HG03432 (cell line): ENCODE measurements around the gene ALX4.

Experiments used
- ATAC-seq: cut with Tn5 transposase; IDR thresholded peaks from one replicate; pipeline ENCODE4 v1.9.1; 2021; ENCODE audit warnings: mild to moderate bottlenecking, moderate library complexity; ENCODE audit not compliant: unreplicated experiment

ALX4 gene

GRCh38 chr11:44301564-44302271, 8.2 kb downstream of the ALX4 start:
- ATAC-seq = no peak

GRCh38 chr11:44300844-44301563, 8.9 kb downstream of the ALX4 start:
- ATAC-seq = no peak

GRCh38 chr11:44298862-44299261, 11.1 kb downstream of the ALX4 start:
- ATAC-seq = no peak

GRCh38 chr11:44290208-44290607, 19.7 kb downstream of the ALX4 start:
- ATAC-seq = no peak

- ATAC-seq = no peak
These were observed 21.8 kb downstream of the ALX4 start for GRCh38 chr11:44288133-44288526.

- ATAC-seq = no peak
These were observed 23.0 kb downstream of the ALX4 start for GRCh38 chr11:44286911-44287310.

- no peak for ATAC-seq
These were observed 23.6 kb downstream of the ALX4 start for GRCh38 chr11:44286268-44286880.

- ATAC-seq = no peak
These were observed 24.2 kb downstream of the ALX4 start for GRCh38 chr11:44285756-44286155.

- no peak for ATAC-seq
These were observed 27.3 kb downstream of the ALX4 start for GRCh38 chr11:44282620-44283019.

GRCh38 chr11:44281151-44281550, 28.8 kb downstream of the ALX4 start:
- no peak for ATAC-seq

GRCh38 chr11:44280257-44280656, 29.7 kb downstream of the ALX4 start:
- ATAC-seq = no peak

GRCh38 chr11:44279483-44279882, 30.5 kb downstream of the ALX4 start:
- ATAC-seq = no peak

- no peak for ATAC-seq
These were observed 32.5 kb downstream of the ALX4 start for GRCh38 chr11:44277196-44278090.

- ATAC-seq = no peak
These were observed 33.9 kb downstream of the ALX4 start for GRCh38 chr11:44275961-44276550.

- no peak for ATAC-seq
These were observed 34.7 kb downstream of the ALX4 start for GRCh38 chr11:44275241-44275640.

- ATAC-seq = no peak
These were observed 35.5 kb downstream of the ALX4 start for GRCh38 chr11:44274404-44274803.

GRCh38 chr11:44271286-44271685, 38.7 kb downstream of the ALX4 start:
- no peak for ATAC-seq

GRCh38 chr11:44270403-44271273, 39.3 kb downstream of the ALX4 start:
- no peak for ATAC-seq
